NK-92 (cell line): ENCODE measurements around the gene HCK.
"Not testable (repeated sequence)": the region's sequence is repeated elsewhere in the genome, so short reads cannot be mapped to it uniquely, and the experiment has no call there.

Source experiments
- DNase-seq: peaks from one replicate; lab custom pipeline; 2025; ENCODE audit not compliant: unreplicated experiment; lab: John Stamatoyannopoulos, UW

The HCK gene

DNA sequence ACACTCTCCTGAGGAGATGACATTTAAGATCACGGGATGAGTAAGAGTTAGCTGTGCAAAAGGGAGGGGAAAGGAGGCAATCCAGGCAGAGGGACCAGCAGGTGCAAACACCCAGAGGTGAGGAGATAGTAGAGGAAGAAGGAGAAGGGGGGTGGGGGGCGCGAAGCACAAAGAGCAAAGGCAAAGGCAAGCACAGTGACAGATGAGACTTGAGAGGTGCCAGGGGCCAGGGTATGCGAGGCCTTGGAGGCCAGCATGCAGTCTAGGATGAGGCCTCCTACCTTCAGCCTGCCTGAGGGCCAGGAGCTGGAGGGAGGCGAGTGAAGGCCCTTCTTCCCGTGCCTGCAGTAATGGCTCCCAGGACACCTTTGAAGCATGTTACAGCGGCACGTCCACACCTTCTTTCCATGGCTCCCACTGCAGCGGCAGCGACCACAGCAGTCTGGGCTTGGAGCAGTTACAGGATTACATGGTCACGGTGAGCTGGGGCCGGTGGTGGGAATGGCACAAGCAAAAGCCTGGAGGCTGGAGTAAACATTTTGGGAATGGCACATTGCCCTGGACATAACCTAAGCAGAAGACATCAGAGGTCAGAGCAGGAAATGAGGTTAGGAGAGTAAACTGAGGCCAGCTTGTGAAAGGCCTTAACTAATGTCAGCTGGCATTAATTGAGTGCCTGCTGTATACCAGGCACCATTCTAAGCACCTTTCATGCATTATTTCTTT lies 23.2 kb upstream of the HCK start:
- DNase-seq: no peak

DNA sequence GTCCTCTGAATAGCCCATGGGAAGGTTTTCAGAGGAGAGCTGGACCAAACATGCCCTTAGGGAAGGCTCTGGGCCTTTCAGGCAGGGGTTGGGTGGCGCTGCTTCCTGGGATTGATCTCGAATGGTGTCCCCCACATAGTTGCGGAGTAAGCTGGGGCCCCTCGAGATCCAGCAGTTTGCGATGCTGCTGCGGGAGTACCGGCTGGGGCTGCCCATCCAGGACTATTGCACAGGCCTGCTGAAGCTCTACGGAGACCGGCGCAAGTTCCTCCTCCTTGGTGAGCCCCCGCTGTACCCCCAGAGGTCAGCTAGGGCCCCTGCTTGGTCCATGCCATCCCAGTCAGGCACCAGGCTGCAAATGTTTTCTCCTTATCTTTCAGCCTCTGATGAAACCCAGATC lies 22.5 kb upstream of the HCK start:
- no peak for DNase-seq

DNA sequence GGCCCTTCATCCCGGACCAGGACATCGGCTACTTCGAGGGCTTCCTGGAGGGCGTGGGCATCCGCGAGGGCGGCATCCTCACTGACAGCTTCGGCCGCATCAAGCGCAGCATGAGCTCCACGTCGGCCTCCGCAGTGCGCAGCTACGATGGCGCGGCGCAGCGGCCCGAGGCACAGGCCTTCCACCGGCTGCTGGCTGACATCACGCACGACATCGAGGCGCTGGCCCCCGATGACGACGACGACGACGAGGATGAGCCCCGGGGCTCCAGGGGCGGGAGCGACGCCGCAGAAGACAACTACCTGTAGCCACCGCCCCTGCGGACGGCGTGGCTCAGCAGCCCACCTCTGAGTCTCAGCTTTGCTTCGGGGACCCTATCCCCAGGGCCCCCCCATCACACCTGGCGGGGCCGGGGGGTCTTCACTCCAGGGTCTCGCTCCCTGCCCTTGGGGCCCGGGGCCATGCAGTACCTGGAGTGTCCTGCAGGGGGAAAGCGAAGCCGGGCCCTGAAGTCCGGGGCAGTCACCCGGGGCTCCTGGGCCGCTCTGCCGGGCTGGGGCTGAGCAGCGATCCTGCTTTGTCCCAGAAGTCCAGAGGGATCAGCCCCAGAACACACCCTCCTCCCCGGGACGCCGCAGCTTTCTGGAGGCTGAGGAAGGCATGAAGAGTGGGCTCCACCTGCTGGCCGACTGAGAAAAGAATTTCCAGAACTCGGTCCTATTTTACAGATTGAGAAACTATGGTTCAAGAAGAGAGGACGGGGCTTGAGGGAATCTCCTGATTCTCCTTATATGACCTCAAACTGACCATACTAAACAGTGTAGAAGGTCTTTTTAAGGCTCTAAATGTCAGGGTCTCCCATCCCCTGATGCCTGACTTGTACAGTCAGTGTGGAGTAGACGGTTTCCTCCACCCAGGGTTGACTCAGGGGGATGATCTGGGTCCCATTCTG lies 20.8 kb upstream of the HCK start:
- DNase-seq: no peak

DNA sequence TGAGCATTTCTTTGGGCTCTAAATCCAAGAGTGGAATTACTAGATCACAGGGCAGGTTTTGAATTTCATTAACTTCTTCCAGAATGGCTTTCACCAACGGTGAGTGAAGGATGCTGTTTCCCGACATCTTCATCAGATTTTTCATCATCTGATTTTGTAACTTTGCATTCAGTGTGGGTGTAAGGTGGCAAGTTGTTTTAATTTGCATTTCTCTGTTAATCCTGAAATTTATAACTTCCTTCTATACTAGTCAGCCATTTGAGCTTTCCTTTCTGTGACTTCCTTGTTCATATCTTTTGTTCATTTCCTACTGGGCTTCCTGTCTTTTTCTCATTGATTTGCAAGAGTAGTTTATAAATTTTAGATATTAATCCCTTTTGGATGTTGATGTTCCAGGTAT lies 18.7 kb upstream of the HCK start:
- no peak for DNase-seq

DNA sequence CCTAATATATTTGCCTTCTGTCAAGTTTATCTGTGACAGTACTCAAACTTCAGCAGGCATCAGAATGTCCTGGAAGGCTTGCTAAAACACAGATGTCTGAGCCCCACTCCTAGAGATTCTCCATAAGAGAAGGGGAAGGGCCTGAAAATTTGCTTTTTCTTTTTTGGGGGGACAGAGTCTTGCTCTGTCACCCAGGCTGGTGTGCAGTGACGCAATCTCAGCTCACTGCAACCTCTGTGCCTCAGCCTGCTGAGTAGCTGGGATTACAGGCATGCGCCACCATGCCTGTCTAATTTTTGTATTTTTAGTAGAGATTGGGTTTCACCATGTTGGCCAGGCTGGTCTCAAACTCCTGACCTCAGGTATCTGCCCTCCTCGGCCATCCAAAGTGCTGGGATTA lies 18.3 kb upstream of the HCK start:
- not testable (repeated sequence) for DNase-seq

DNA sequence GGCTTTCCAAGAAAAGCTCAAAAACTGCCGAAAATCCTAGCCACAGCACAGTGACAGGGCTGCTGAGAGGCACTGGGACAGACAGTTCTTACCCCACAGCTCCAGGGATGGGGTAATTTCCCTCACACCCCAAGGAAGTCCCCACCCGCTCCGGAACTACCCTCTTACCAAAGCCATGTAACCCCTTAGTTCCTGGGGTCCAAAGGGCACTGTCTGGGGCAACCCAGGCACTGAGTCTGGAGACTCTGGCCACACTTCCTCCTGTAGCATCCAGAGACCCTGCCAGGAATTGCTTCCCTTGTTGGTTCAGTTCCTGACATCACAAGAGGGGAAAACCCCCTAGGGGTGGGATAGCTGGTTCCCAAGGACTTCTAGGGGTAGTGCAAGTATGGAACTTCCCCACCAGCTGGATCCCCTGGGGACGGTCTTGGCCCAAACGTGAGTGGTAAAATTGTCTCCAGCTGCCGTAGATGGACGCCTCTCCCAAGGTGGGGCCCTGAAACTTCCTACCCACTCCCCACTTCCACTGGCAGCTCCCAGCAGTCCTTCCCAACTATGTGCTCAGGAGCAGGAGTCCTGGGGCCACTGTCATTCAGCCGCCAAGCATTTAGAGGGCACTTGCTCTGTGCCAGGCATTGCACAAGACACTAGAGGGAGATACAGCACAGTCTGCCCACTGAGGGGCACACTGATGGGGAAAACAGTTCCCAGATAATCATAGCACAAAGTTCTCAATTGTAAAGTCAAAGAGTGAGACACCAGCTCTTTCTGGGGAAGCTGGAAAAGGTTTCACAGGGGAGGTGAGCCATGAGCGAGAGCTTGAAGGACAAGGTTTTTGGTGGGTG lies 17.2 kb upstream of the HCK start:
- no peak for DNase-seq

DNA sequence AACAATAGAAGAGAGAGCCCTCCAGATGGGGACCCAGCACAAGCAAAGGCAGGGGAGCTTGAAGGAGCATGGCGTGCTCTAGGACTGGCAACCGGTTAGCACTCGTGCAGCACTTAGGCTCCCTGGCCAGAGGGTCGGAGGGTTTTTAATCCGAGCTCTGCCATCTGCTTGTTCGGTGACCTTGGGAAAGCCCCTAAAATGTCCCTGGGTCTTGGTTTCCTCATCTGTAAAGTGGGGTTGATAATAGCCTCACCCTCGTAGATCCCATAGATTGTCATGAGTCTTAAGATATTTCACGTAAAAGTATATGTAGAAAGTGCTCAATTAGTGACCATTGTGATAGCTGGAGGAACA lies 16.6 kb upstream of the HCK start:
- DNase-seq: no peak

DNA sequence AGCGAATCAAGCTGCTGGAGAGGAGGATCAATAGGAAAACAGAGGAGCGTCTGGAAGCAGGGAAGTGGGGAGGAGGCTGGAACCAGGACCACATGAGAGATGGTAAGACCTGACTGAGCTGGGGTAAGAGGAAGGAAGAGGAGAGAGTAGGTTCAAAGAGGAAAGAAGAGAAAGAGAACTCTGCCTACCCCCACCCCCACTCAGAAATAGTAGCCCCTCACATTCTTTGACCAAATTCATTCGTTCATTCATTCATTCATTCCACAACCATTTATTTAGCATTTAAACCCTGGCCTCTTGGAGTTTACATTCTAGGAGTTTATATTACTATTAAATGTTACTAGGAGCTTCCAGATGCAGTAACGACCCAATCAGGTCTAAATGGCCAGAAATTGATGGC lies 15.8 kb upstream of the HCK start:
- no peak for DNase-seq

DNA sequence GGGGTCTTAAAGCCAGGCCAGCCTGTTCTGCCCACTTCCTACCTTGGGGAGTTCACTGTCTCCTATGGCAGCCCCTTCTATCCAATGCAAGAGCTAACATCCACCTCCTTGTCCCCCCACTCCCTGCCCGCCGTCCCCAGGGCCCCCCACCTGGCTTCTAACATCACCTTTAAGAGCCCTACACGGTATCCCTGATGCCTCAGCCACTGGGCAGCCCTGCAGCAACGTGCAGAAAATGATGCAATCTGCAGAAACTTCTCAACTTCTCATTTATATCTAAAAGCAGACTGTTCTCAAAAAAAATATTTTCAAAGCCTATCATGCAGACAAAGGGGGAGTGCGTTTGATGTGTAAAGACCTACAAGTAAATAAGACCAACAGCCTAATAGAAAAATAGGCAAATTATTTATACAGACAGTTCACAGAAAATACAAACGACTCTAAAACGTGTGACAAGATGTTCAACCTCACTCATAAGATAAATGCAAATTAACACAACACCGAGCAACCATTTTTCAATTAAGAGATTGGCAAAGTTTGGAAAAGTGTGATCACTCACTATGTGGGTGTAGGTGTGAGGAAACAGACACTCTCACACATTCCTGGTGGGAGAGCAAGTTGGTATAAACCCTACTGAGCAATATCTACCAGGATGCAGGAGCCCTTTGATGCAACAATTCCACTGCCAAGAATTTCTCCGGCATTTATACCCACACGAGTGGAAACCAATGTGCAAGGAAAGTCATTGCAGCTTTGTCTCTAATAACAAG lies 15.1 kb upstream of the HCK start:
- no peak for DNase-seq

DNA sequence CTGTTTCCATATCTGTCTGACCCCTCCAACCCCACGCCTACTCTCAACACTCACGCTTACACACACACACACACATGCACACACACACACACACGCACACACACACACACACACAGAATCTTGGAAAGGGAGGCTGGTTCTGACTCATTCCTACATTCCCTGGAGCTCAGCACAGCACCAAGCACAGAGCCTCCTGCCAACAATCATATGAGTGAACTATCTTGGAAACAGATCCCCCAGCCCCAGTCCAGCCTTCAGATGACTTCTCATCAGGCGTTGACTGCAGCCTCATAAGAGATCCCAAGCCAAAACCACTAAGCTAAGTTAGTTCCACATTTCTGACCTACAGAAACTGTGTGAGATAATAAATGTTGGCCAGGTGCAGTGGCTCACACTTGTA lies 14.1 kb upstream of the HCK start:
- no peak for DNase-seq

DNA sequence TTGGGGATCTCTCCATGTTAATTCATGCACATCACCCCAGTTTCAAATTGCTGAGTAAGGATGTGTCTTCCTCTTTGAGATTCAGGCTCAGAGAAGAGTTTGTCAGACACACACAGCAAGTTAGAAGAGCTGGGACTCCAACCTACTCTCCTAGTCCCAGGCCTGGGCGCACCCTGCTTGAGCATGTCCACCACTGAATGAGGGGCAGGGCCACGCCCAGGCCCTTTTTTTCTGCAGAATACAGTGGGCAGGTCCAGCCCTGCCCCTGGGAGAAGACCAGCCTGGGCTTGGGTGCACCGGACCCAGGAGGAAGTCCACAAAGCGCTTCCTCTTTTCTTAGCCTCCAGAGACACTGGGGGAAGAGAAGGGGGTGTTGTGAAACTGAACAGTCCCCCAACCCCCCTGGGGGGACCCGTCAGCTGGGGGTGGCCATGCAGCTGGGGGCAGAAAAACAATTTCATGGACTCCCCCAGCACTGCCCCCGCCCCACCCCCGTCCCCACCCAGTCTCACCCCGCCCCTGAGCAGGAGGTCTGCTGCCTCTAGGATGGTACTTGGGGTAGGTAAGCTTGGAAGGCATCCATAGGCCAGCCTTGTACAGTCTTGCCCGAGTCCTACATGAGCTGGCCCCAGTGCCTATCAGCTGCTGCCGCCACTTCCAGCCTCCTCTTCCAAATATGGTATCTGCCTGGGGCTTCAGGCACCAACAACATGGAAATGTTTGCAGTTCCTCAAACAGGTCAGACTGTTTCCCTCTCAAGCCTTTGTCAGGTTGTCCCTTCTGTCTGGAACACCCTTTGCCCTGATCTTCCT lies 11.7 kb upstream of the HCK start:
- DNase-seq: no peak

DNA sequence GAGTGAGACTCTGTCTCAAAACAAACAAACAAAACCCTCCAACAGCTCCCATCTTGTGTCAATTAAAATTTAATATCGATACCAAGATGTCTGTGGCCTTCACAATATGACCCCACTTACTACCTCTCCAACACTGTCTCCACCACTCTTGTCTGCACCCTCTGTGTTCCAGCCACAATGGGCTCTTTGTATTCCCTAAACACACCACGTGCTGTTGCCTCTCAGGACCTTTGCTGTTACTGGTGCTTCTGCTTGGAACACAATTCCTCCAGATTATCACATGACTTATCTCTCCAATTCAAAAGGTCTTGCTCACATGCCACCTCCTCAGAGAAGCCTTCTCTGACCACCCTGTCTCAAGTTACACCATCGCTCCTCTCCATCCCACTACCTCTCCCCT lies 6.0 kb upstream of the HCK start:
- no peak for DNase-seq

DNA sequence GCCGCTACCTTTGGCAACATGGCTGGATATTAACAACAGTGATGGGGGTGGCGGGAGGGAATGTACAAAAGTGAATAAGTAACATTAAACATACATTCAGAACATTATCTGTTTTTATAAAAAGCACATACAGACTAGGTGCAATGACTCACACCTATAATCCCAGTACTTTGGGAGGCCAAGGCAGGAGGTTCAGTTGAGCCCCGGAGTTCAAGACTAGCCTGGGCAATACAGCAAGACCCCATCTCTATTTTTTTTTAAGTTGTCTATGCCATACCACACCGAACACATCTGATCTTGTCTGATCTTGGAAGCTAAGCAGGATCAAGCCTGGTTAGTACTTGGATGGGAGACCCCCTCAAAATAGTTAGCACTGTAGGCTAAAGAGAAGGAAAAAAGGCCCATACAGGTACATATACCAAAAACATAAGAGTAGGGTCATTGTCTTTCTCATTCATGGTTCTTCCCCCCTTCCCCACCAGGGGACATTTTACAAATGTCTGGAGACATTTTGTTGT lies 1.7 kb upstream of the HCK start:
- no peak for DNase-seq

DNA sequence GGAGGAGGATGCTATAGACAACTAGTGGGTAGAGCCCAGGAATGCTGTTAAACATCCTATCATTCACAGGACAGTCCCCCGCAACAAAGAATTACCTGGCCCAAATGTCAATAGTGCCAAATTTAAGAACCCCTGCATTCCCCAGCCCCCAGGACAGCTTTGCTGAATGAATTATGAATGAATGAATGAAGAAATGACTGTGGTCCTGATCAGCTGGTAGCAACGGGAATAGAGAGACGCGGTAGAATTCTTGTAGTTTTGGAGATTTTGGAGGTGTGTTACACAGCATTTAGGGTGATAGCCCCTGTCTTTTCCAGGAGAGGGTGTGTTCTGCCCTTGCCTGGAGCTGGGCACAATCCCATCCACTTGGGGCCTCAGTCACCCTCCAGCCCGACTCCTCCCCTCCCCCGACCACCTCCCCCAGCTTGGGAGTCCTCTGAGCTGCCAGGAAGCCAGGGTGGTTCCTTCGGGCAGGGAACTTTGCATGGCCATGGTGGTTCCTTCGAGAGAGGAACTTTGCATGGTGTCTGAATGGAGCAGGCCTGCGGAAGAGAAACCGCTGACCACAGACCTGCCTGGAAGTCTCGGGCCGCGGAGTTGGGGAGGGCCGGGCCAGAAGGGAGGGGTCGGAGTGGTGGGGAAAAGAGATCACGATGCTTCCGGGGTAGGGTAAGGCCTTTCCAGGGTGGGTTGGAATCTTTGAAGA lies 1.0 kb upstream of the HCK start:
- no peak for DNase-seq

DNA sequence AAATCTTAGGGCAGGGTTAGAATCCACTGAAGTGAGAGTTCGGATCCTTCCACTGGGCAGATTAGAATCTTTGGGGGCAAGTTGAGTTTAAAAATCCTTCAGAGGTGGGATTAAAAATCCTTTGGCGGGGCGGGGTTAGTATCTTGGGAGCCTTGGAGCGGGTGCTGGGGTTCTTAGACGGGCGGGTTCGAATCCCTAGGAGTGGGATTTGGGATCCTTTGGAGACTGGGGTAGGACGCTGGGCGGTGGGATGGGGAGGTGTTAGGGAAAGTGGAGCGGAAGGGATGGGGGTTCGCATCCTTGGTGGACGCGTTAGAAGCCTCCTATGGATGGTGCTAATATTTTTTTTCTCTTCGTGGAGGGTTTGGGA lies 337 bp upstream of the HCK start:
- no peak for DNase-seq

DNA sequence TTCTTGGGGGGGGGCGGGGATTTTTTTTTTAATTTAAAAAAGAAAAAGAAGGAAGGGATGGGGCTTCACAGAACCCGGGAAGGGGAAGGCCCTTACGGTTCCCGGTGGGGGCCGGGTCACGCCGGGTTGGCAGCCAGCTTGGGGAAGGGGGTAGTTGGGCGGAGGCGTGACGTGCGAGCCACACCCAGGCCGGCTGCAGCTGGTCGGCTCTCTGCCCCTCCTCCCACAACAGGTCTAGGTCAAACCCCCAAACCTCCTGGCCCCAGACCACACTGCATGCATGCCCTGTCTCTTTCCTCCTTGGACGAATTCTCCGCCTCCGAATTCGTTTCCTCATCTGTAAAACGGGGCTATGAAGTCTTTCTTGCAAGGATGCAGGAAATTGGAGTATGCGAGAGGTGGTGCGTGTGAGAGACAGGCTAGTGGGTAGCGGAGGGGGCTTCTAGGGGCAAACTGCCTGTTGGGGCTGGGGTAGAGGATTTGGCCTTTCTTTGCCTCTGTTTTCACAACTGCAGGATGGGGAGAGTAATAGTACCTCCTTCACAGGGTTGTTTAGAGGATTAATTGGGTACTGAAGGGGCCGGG lies 828 bp downstream of the HCK start:
- no peak for DNase-seq

DNA sequence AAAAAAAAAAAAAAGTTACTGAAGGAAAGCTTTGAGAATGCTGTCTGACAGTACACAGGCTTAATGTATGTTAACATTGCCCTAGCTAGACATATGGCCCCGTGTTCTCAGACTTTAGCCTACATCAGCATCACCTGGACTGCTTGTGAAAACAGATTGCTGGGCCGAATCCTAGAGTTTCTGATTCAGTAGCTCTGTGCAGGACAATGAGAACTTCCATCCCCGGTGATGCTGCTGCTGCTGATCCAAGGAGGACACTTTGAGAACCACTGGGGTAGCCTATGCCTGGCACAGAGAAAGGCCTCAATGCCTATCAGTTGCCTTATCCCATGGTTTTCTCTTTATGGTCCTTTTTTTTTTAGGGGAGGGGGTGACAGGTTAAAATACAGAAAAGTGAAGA lies 1.6 kb downstream of the HCK start:
- DNase-seq: no peak

DNA sequence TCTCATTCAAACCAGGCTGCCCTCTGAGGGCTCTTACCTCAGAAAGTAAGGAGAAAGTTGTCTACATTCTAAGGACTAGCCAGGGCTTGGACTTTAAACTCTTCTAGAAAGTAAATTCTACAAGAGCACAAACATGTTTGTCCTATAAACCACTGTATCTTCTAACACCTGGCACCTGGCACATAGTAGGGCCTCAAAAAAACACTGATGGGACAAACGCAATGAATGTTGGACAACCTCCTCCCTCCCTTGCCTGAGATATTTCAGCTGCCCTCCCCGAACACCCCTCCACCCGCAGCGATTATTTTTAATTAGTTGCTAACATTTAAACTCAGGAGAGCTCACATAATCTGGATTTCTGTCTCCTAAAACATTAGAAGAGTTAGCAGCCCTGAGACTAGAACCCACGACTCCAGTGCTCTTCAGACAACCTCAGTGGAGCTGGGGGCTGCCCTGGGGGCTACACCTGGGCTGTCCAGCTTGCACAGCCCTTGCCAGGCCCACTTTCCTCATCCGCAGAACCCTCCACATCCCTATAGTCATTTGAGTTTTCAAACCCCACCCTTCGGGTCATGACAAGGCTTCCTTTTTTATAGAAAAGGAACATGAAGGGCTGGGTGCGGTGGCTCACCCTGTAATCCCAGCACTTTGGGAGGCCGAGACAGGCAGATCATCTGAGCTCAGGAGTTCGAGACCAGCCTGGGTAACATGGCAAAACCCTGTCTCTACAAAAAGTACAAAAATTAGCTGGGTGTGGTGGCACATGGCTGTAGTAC lies 4.9 kb downstream of the HCK start:
- DNase-seq: no peak
